Right lobe of liver (tissue), 4 donors: ENCODE results near the gene CDK4.

Experiments used
- CTCF ChIP-seq, 4 donors: fragments of 200-600 bp in 3 of 4; fragments of 450-650 bp in 1 of 4; IDR thresholded peaks; one replicate each; pipeline versions ENCODE4 v1.5.1 to v1.8.0; 2016 to 2022; ENCODE audit warnings: antibody characterized with exemption in 4 of 4, mild to moderate bottlenecking in 2 of 4
- POLR2A ChIP-seq: fragments of 450-650 bp; IDR thresholded peaks from one replicate; pipeline ENCODE4 v1.6.1; 2017; ENCODE audit warnings: antibody characterized with exemption, mild to moderate bottlenecking
- donor health status: DM: no; HTN: no; CAD: no.
- donor health status: DM: no; HTN: no; CAD: no.
- donor health status: DM: no; HTN: yes; CAD: no.

DNA sequence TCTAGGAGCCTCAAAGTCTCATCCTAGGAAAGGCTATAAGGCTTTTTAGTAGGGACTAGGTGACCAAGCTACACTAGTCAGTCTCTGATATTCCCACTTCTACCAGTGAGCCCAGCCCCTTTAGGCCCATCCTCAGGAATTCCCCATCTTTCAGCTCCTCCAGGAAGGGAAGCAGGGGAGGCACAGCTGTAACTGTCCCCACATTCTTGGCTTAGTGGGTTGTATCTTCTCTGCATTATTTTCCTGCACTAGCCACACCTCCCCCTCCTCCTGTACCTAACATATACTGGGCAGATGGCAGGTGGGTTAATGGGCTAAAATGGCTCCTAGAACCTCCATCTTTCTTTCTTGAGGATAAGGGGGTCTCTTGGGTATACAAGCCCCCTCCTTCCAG lies 15.2 kb upstream of the CDK4 start:
- no peak for TF ChIP-seq CTCF (IDR thresholded peaks at IDR 0.05)
- TF ChIP-seq POLR2A: no peak
